Coronary artery (tissue), 2 donors: ENCODE results near the gene ERC2.

ENCODE experiments used
- DNase-seq: peaks from one replicate; pipeline ENCODE4 v3.0.0-alpha.2; 2017; ENCODE audit warnings: low spot score
- H3K27ac ChIP-seq, 2 donors: fragments of 200-600 bp; sonication (generic); one replicate each; pipeline ENCODE4 v1.5.1; 2016 to 2019
- H3K4me3 ChIP-seq: fragments of 200-600 bp; sonication (generic); 2 replicates; pipeline ENCODE4 v1.5.1; 2016; ENCODE audit warnings: mild to moderate bottlenecking, moderate library complexity
- TF ChIP-seq, protein P1 (sequence below): fragments of 200-600 bp; sonication (generic); IDR thresholded peaks from one replicate; pipeline ENCODE4 v1.5.1; 2019; ENCODE audit warnings: antibody characterized with exemption

The ERC2 gene

GRCh38 chr3:55619046-55619808 lies 849.0 kb downstream of the ERC2 start:
- no peak for DNase-seq
- Histone ChIP-seq H3K27ac (no peak overlapping the region), H3K4me3 (no peak overlapping the region)
- TF ChIP-seq, protein P1, sequence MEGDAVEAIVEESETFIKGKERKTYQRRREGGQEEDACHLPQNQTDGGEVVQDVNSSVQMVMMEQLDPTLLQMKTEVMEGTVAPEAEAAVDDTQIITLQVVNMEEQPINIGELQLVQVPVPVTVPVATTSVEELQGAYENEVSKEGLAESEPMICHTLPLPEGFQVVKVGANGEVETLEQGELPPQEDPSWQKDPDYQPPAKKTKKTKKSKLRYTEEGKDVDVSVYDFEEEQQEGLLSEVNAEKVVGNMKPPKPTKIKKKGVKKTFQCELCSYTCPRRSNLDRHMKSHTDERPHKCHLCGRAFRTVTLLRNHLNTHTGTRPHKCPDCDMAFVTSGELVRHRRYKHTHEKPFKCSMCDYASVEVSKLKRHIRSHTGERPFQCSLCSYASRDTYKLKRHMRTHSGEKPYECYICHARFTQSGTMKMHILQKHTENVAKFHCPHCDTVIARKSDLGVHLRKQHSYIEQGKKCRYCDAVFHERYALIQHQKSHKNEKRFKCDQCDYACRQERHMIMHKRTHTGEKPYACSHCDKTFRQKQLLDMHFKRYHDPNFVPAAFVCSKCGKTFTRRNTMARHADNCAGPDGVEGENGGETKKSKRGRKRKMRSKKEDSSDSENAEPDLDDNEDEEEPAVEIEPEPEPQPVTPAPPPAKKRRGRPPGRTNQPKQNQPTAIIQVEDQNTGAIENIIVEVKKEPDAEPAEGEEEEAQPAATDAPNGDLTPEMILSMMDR, result no peak

- Histone ChIP-seq H3K27ac (no peak overlapping the region), H3K4me3 (no peak overlapping the region)
- TF ChIP-seq, protein P1, result no peak
- no peak for DNase-seq
Observed at GRCh38 chr3:55617385-55617784, 850.9 kb downstream of the ERC2 start.

- no peak for DNase-seq
- TF ChIP-seq, protein P1, result no peak
- Histone ChIP-seq H3K27ac (no peak overlapping the region), H3K4me3 (no peak overlapping the region)
Observed at GRCh38 chr3:55616803-55617202, 851.5 kb downstream of the ERC2 start.

- DNase-seq, result no peak
- no peak overlapping the region for H3K4me3 ChIP-seq
- TF ChIP-seq, protein P1, result no peak
- no peak overlapping the region for H3K27ac ChIP-seq
Observed at GRCh38 chr3:55615694-55616295, 852.5 kb downstream of the ERC2 start.

DNA sequence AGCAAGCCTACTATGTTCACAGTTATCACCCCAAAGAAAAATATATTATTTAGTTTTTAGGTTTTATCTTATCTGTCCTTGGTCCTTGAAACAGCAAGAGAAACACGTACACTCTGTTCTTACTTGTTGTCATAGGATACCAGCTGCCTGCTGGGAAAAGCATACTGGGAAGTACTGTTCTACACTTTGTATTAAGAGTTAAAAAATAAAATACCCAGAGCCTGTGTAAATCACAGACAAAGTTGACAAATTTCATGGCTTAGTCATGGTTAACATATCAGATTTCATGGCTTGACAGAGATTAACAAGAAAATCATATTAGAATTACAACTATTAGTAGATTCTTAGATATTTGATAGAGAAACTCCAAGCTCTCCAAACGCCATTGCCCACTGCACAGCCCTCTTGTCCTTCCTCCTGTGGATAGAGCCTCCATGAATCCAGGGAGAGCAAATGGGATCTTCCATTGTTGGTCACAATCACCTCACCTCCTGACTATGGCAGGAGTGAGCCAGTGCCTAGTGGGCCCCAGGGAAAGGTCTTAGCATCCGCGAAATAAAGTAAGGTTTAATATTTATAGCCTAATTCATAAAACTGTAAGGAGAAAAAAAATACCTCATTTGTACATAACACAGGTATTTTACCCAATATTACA lies 853.1 kb downstream of the ERC2 start:
- DNase-seq, result no peak
- TF ChIP-seq, protein P1, result no peak
- Histone ChIP-seq H3K4me3 (no peak overlapping the region), H3K27ac (no peak overlapping the region)

DNA sequence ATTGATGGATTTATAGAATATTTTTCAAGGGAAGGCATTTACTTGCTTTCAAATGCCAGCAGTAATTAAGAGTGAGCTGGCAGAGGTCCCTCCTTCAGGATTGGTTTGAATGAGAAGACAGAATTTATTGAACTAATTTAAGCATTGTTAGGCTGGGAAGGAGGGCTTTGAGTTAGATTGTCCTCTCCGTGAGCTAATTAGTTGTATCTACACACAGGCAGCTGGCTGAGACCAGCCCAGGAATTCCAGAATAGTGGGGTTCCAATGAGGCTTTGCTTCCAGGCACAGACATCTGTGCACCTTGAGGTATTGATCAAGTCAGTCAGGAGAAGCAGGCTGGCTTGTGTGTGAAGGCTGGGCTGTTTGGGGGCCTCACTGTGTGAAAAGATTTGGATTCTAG lies 857.1 kb downstream of the ERC2 start:
- TF ChIP-seq, protein P1, result no peak
- DNase-seq, result no peak
- H3K27ac ChIP-seq, result no peak overlapping the region
- H3K4me3 ChIP-seq, result no peak overlapping the region
